Gastrocnemius medialis (tissue), 4 donors: ENCODE data around the gene C1orf56.

ENCODE experiments used
- CTCF ChIP-seq, 5 experiments: fragments of 450-650 bp in 3 of 5; fragments of 200-600 bp in 2 of 5; sonication (generic) in 2 of 5; IDR thresholded peaks in 4 of 5; conservative IDR thresholded peaks in 1 of 5; 1 replicate in 4 of 5; 2 replicates in 1 of 5; pipeline ENCODE4 v1.5.1; 2016 to 2019; ENCODE audit warnings: antibody characterized with exemption in 5 of 5, mild to moderate bottlenecking in 3 of 5, moderate library complexity in 3 of 5
- POLR2A ChIP-seq, 2 donors: fragments of 450-650 bp; IDR thresholded peaks; one replicate each; pipeline ENCODE4 v1.6.1; 2017; ENCODE audit warnings: antibody characterized with exemption in 2 of 2, mild to moderate bottlenecking in 2 of 2, moderate library complexity in 2 of 2

GRCh38 chr1:151060007-151060656 is 12.6 kb downstream of the C1orf56 start, which contains the start of gene MLLT11:
- TF ChIP-seq CTCF (IDR thresholded peaks at IDR 0.05 in 4 of 5, conservative IDR thresholded peaks at IDR 0.05 in 1 of 5) (no peak), POLR2A (IDR thresholded peaks at IDR 0.05) (peak; percentile 9 to 16)
